ENCODE measurements around the gene ECSIT. TPM values are rescaled to one million over a fixed set of nuclear protein-coding genes. Genes with fewer than 3 reads are reported as not detected.
A peak's percentile ranks its signal among the peaks of the same experiment; 100 is the strongest.

Gene ECSIT
- total and polyA plus RNA-seq, 2 experiments from 2014 or later: 17.1 to 28.0 TPM

- TF ChIP-seq EZH2phosphoT487 (IDR thresholded peaks at IDR 0.05; ENCODE audit: insufficient read depth, low read depth) (no peak), EZH2 (IDR thresholded peaks at IDR 0.05; ENCODE audit: insufficient read depth, poor library complexity, severe bottlenecking) (no peak)
- Histone ChIP-seq H3K4me1 (ENCODE audit: insufficient read depth) (no peaks in the 10 kb centered on the region), H3K27ac (no peak overlapping the region), H3K27me3 (replicated peaks; ENCODE audit: insufficient read depth) (no peaks in the 10 kb centered on the region), H3K9ac (no peak overlapping the region), H3K9me2 (ENCODE audit: insufficient read depth) (no peaks in the 10 kb centered on the region), H2AFZ (no peak overlapping the region), H3K79me2 (ENCODE audit: insufficient read depth) (no peaks in the 10 kb centered on the region; the same call in 1 of the 2 replicates), H4K20me1 (ENCODE audit: insufficient read depth) (no peaks in the 10 kb centered on the region), H3K4me2 (ENCODE audit: unreplicated experiment) (no peak overlapping the region), H3K36me3 (ENCODE audit: low read depth) (no peaks in the 10 kb centered on the region), H3K9me3 (ENCODE audit: low read depth) (no peaks in the 10 kb centered on the region), H3K4me3 (no peak overlapping the region), H3F3A (ENCODE audit: insufficient read depth) (no peaks in the 10 kb centered on the region)
- 90% methylated on average over 6 of the region's 6 CpGs for WGBS, 2 experiments (ENCODE audit: low coverage in 1 of 2, low lambda C conversion rate in 2 of 2, missing lambda C conversion rate in 2 of 2)
- no peak for DNase-seq
- in situ Hi-C loops (cut with MboI): loop anchor here (10.0 kb wide), 1 partner anchor 86 kb away; no protein-coding TSS in a partner anchor
Observed at GRCh38 chr19:11499220-11499726, 29.7 kb downstream of the ECSIT start.

GRCh38 chr19:11496391-11497163 lies 32.4 kb downstream of the ECSIT start:
- Histone ChIP-seq H4K20me1 (ENCODE audit: insufficient read depth) (no peaks in the 10 kb centered on the region), H3K79me2 (ENCODE audit: insufficient read depth) (no peaks in the 10 kb centered on the region), H3K36me3 (ENCODE audit: low read depth) (no peaks in the 10 kb centered on the region), H3K27ac (no peak overlapping the region), H3K4me1 (ENCODE audit: insufficient read depth) (no peaks in the 10 kb centered on the region), H3K4me3 (no peak overlapping the region), H3K4me2 (ENCODE audit: unreplicated experiment) (no peak overlapping the region), H3K27me3 (replicated peaks; ENCODE audit: insufficient read depth) (no peaks in the 10 kb centered on the region), H3K9me2 (ENCODE audit: insufficient read depth) (no peaks in the 10 kb centered on the region), H3K9ac (no peak overlapping the region), H2AFZ (no peak overlapping the region), H3K9me3 (ENCODE audit: low read depth) (no peaks in the 10 kb centered on the region), H3F3A (ENCODE audit: insufficient read depth) (no peaks in the 10 kb centered on the region)
- TF ChIP-seq EZH2phosphoT487 (IDR thresholded peaks at IDR 0.05; ENCODE audit: insufficient read depth, low read depth) (no peak), EZH2 (IDR thresholded peaks at IDR 0.05; ENCODE audit: insufficient read depth, poor library complexity, severe bottlenecking) (no peak)
- DNase-seq: peak; percentile 91
- in situ Hi-C loops (cut with MboI): loop anchor here (10.0 kb wide), 1 partner anchor 88 kb away; no protein-coding TSS in a partner anchor
- WGBS, 2 experiments (ENCODE audit: low coverage in 1 of 2, low lambda C conversion rate in 2 of 2, missing lambda C conversion rate in 2 of 2): 45 to 47% methylated on average over 17 of the region's 17 CpGs

DNA sequence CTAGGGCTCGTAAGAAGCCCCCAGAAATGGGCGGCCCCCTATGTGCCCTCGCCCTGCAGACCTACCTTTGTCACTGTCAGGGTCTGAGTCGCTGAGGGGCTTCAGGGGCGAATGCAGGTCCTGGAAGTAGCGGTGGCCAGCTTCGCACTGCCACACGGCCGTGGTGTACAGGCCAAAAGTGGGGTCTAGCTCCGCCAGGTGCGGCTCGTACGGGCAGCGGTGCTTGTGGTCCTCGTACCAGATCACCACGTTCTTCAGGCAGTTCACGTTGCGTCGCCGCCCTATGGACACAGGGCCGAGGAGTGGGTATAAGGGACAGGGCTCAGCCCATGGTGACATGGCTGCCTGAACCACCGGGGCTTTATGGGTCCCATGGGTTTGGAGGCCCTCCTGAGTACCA lies 33.0 kb downstream of the ECSIT start:
- no peak overlapping the region for H2AFZ ChIP-seq
- no peaks in the 10 kb centered on the region for H3K27me3 ChIP-seq (replicated peaks; ENCODE audit: insufficient read depth)
- H3K9me2 ChIP-seq (ENCODE audit: insufficient read depth): no peaks in the 10 kb centered on the region
- H3K9me3 ChIP-seq (ENCODE audit: low read depth): no peaks in the 10 kb centered on the region
- H3K4me1 ChIP-seq (ENCODE audit: insufficient read depth): no peaks in the 10 kb centered on the region
- H3K27ac ChIP-seq: no peak overlapping the region
- no peaks in the 10 kb centered on the region for H3K36me3 ChIP-seq (ENCODE audit: low read depth)
- H3K79me2 ChIP-seq (ENCODE audit: insufficient read depth): no peaks in the 10 kb centered on the region
- H3F3A ChIP-seq (ENCODE audit: insufficient read depth): no peaks in the 10 kb centered on the region
- no peak overlapping the region for H3K4me3 ChIP-seq
- no peak overlapping the region for H3K4me2 ChIP-seq (ENCODE audit: unreplicated experiment)
- no peaks in the 10 kb centered on the region for H4K20me1 ChIP-seq (ENCODE audit: insufficient read depth)
- H3K9ac ChIP-seq: no peak overlapping the region
- WGBS, 2 experiments (ENCODE audit: low coverage in 1 of 2, low lambda C conversion rate in 2 of 2, missing lambda C conversion rate in 2 of 2): 91 to 93% methylated on average over 21 to 22 of the region's 22 CpGs
- TF ChIP-seq EZH2 (IDR thresholded peaks at IDR 0.05; ENCODE audit: insufficient read depth, poor library complexity, severe bottlenecking) (no peak), EZH2phosphoT487 (IDR thresholded peaks at IDR 0.05; ENCODE audit: insufficient read depth, low read depth) (no peak)
- in situ Hi-C loops (cut with MboI): loop anchor here (10.0 kb wide), 1 partner anchor 89 kb away; no protein-coding TSS in a partner anchor
- DNase-seq: no peak

- DNase-seq: no peak
- H3K36me3 ChIP-seq (ENCODE audit: low read depth): no peaks in the 10 kb centered on the region
- H3K9me2 ChIP-seq (ENCODE audit: insufficient read depth): no peaks in the 10 kb centered on the region
- TF ChIP-seq EZH2phosphoT487 (IDR thresholded peaks at IDR 0.05; ENCODE audit: insufficient read depth, low read depth) (no peak), EZH2 (IDR thresholded peaks at IDR 0.05; ENCODE audit: insufficient read depth, poor library complexity, severe bottlenecking) (no peak)
- no peaks in the 10 kb centered on the region for H3F3A ChIP-seq (ENCODE audit: insufficient read depth)
- H4K20me1 ChIP-seq (ENCODE audit: insufficient read depth): no peaks in the 10 kb centered on the region
- no peaks in the 10 kb centered on the region for H3K4me1 ChIP-seq (ENCODE audit: insufficient read depth)
- in situ Hi-C loops (cut with MboI): loop anchor here (10.0 kb wide), 1 partner anchor 89 kb away; no protein-coding TSS in a partner anchor
- no peaks in the 10 kb centered on the region for H3K27me3 ChIP-seq (replicated peaks; ENCODE audit: insufficient read depth)
- whole genome bisulfite sequencing, 2 experiments (ENCODE audit: low coverage in 1 of 2, low lambda C conversion rate in 2 of 2, missing lambda C conversion rate in 2 of 2): 82 to 89% methylated on average over 10 of the region's 10 CpGs
- H2AFZ ChIP-seq: no peak overlapping the region
- H3K4me3 ChIP-seq: no peak overlapping the region
- H3K79me2 ChIP-seq (ENCODE audit: insufficient read depth): no peaks in the 10 kb centered on the region
- no peaks in the 10 kb centered on the region for H3K9me3 ChIP-seq (ENCODE audit: low read depth)
- no peak overlapping the region for H3K4me2 ChIP-seq (ENCODE audit: unreplicated experiment)
- no peak overlapping the region for H3K27ac ChIP-seq
- no peak overlapping the region for H3K9ac ChIP-seq
Observed at GRCh38 chr19:11495481-11495880, 33.5 kb downstream of the ECSIT start.
